Spleen (tissue), 7 donors: Measurements from ENCODE around the gene ZDHHC18.

Experiments
- CTCF ChIP-seq, 11 experiments: fragments of 200-600 bp in 7 of 11; fragments of 450-650 bp in 4 of 11; sonication (generic) in 4 of 11; IDR thresholded peaks in 8 of 11; conservative IDR thresholded peaks in 3 of 11; 1 replicate in 7 of 11; 2 replicates in 4 of 11; pipeline versions ENCODE4 v1.4.0 to v1.8.0; 2016 to 2021; ENCODE audit warnings: antibody characterized with exemption in 11 of 11, inconsistent platforms in 4 of 11, mild to moderate bottlenecking in 1 of 11
- POLR2A ChIP-seq, 3 donors: fragments of 450-650 bp; IDR thresholded peaks; one replicate each; pipeline ENCODE4 v1.5.1; 2017; ENCODE audit warnings: antibody characterized with exemption in 3 of 3, mild to moderate bottlenecking in 1 of 3
- donor health status: DM: no; HTN: no; CAD: no; lungs with moderate emphysema.
- donor health status: DM: no; HTN: no; CAD: no.
- donor health status: DM: no; HTN: no; CAD: no.

- TF ChIP-seq CTCF (IDR thresholded peaks at IDR 0.05 in 8 of 11, conservative IDR thresholded peaks at IDR 0.05 in 3 of 11) = no peak
- TF ChIP-seq POLR2A (IDR thresholded peaks at IDR 0.05) = no peak
Observed at GRCh38 chr1:26799479-26800142, 26.9 kb upstream of the ZDHHC18 start.
